HCT116 (cell line): ENCODE results near the gene CKS1B.

Source experiments
- CEBPB ChIP-seq: IDR thresholded peaks from 2 replicates; pipeline ENCODE4 v1.6.1; 2012; ENCODE audit warnings: low read depth
- EZH2 ChIP-seq: fragments of 200-600 bp; sonication (generic); IDR thresholded peaks from 2 replicates; pipeline ENCODE4 v1.6.1; 2017; ENCODE audit warnings: antibody characterized with exemption, mixed run types
- EZH2phosphoT487 ChIP-seq: fragments of 200-600 bp; IDR thresholded peaks from 2 replicates; pipeline ENCODE4 v1.6.1; 2018; ENCODE audit warnings: antibody characterized with exemption, borderline replicate concordance
- JUND ChIP-seq: IDR thresholded peaks from 2 replicates; pipeline ENCODE4 v1.6.1; 2012
- MAX ChIP-seq: IDR thresholded peaks from 2 replicates; pipeline ENCODE4 v1.6.1; 2012
- POLR2A ChIP-seq: IDR thresholded peaks from 2 replicates; pipeline ENCODE4 v1.7.0; 2011; ENCODE audit warnings: borderline replicate concordance; ENCODE audit not compliant: insufficient read depth, insufficient read length; ENCODE audit errors: extremely low read depth
- POLR2AphosphoS5 ChIP-seq: IDR thresholded peaks from 2 replicates; pipeline ENCODE4 v1.6.1; 2011; ENCODE audit warnings: mild to moderate bottlenecking, low read depth, low read length, moderate library complexity
- RAD21 ChIP-seq: IDR thresholded peaks from 2 replicates; pipeline ENCODE4 v1.6.1; 2012; ENCODE audit warnings: low read depth, mild to moderate bottlenecking
- SIN3A ChIP-seq: IDR thresholded peaks from 2 replicates; pipeline ENCODE4 v1.6.1; 2012; ENCODE audit warnings: low read depth
- ZBTB33 ChIP-seq: IDR thresholded peaks from 2 replicates; pipeline ENCODE4 v1.6.1; 2011; ENCODE audit warnings: mild to moderate bottlenecking, low read length, moderate library complexity; ENCODE audit not compliant: insufficient replicate concordance; ENCODE audit errors: extremely low read depth
- ZFX ChIP-seq: fragments of 450-650 bp; IDR thresholded peaks from 2 replicates; pipeline ENCODE4 v1.6.1; 2017
- TF ChIP-seq, protein P1 (sequence below), 3 experiments: fragments of 200-600 bp in 1 of 3; sonication (generic) in 1 of 3; IDR thresholded peaks in 2 of 3; conservative IDR thresholded peaks in 1 of 3; 2 replicates each; pipeline ENCODE4 v1.5.1; 2012 to 2017; ENCODE audit warnings: low read depth in 2 of 3, low read length in 2 of 3, antibody characterized with exemption in 1 of 3, borderline replicate concordance in 1 of 3, control low read depth in 1 of 3, mild to moderate bottlenecking in 1 of 3, mixed read lengths in 1 of 3, mixed run types in 1 of 3, moderate library complexity in 1 of 3; ENCODE audit not compliant: insufficient read depth in 1 of 3
- TF ChIP-seq, protein P2 (sequence below): IDR thresholded peaks from 2 replicates; pipeline ENCODE4 v1.6.1; 2012; ENCODE audit warnings: low read depth

GRCh38 chr1:154945962-154946850 is 28.3 kb upstream of the CKS1B start:
- TF ChIP-seq RAD21 = no peak
- TF ChIP-seq EZH2phosphoT487 = no peak
- no peak for TF ChIP-seq POLR2A
- TF ChIP-seq, protein P1, sequence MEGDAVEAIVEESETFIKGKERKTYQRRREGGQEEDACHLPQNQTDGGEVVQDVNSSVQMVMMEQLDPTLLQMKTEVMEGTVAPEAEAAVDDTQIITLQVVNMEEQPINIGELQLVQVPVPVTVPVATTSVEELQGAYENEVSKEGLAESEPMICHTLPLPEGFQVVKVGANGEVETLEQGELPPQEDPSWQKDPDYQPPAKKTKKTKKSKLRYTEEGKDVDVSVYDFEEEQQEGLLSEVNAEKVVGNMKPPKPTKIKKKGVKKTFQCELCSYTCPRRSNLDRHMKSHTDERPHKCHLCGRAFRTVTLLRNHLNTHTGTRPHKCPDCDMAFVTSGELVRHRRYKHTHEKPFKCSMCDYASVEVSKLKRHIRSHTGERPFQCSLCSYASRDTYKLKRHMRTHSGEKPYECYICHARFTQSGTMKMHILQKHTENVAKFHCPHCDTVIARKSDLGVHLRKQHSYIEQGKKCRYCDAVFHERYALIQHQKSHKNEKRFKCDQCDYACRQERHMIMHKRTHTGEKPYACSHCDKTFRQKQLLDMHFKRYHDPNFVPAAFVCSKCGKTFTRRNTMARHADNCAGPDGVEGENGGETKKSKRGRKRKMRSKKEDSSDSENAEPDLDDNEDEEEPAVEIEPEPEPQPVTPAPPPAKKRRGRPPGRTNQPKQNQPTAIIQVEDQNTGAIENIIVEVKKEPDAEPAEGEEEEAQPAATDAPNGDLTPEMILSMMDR (IDR thresholded peaks at IDR 0.05 in 2 of 3, conservative IDR thresholded peaks at IDR 0.05 in 1 of 3; ENCODE audit: borderline replicate concordance in 1 of 3, insufficient read depth in 1 of 3, low read depth in 2 of 3, low read length in 2 of 3) = no peak
- no peak for TF ChIP-seq SIN3A
- TF ChIP-seq, protein P2, sequence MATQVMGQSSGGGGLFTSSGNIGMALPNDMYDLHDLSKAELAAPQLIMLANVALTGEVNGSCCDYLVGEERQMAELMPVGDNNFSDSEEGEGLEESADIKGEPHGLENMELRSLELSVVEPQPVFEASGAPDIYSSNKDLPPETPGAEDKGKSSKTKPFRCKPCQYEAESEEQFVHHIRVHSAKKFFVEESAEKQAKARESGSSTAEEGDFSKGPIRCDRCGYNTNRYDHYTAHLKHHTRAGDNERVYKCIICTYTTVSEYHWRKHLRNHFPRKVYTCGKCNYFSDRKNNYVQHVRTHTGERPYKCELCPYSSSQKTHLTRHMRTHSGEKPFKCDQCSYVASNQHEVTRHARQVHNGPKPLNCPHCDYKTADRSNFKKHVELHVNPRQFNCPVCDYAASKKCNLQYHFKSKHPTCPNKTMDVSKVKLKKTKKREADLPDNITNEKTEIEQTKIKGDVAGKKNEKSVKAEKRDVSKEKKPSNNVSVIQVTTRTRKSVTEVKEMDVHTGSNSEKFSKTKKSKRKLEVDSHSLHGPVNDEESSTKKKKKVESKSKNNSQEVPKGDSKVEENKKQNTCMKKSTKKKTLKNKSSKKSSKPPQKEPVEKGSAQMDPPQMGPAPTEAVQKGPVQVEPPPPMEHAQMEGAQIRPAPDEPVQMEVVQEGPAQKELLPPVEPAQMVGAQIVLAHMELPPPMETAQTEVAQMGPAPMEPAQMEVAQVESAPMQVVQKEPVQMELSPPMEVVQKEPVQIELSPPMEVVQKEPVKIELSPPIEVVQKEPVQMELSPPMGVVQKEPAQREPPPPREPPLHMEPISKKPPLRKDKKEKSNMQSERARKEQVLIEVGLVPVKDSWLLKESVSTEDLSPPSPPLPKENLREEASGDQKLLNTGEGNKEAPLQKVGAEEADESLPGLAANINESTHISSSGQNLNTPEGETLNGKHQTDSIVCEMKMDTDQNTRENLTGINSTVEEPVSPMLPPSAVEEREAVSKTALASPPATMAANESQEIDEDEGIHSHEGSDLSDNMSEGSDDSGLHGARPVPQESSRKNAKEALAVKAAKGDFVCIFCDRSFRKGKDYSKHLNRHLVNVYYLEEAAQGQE = no peak
- TF ChIP-seq CEBPB = no peak
- TF ChIP-seq JUND = no peak
- no peak for TF ChIP-seq EZH2
- TF ChIP-seq POLR2AphosphoS5 = no peak
- no peak for TF ChIP-seq MAX
- TF ChIP-seq ZBTB33 = no peak
- no peak for TF ChIP-seq ZFX
